ENCODE data around the gene CEP350.

DNA sequence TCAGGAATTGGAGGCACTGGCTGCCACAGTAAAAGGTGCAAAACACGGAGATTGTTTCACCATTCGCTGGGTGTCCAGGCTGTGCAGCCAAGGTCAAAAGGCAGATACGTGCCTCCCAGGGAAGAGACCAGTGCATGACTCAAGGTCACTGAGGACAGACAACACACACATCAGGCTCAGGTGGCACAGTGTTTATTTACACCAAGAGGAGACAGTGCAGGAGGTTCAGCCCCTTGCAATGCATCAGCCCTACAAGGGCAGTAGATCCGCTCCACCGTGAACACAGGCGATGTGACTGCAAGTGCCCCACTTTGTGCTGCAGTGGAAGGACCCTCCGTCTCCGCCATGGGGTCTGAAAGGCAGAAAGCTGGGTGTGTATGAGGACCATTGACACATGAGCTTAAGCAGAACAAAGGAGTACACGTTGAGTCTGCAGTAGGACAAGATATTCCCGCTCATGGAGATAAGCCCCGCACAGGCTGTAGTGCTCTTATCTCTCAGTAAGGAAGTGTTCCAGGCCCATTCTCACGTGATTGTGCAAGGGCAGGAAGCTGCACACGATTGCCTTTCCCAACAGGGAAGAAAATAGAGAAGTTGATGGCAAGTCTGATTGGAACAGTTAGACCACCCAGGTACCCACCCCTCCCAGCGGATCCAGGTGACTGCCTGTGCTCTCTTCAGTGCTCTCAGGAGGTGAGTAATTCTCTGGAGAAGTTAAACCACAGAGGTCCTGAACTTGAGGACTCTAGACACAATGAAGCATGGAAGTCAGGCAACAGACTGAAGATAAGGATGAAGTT lies 162.6 kb downstream of the CEP350 start:
- TF ChIP-seq, protein P1, sequence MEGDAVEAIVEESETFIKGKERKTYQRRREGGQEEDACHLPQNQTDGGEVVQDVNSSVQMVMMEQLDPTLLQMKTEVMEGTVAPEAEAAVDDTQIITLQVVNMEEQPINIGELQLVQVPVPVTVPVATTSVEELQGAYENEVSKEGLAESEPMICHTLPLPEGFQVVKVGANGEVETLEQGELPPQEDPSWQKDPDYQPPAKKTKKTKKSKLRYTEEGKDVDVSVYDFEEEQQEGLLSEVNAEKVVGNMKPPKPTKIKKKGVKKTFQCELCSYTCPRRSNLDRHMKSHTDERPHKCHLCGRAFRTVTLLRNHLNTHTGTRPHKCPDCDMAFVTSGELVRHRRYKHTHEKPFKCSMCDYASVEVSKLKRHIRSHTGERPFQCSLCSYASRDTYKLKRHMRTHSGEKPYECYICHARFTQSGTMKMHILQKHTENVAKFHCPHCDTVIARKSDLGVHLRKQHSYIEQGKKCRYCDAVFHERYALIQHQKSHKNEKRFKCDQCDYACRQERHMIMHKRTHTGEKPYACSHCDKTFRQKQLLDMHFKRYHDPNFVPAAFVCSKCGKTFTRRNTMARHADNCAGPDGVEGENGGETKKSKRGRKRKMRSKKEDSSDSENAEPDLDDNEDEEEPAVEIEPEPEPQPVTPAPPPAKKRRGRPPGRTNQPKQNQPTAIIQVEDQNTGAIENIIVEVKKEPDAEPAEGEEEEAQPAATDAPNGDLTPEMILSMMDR (IDR thresholded peaks at IDR 0.05) = no peak
- no peak for TF ChIP-seq POLR2AphosphoS5 (IDR thresholded peaks at IDR 0.05)
- TF ChIP-seq POLR2A (IDR thresholded peaks at IDR 0.05) = no peak
- TF ChIP-seq EP300 (IDR thresholded peaks at IDR 0.05) = no peak
